SK-N-SH treated with all-trans-retinoic acid at 6 μM for 48 hours (cell line): ENCODE results near the gene TNS1.

Experiments
- ATAC-seq: fragments of 200-7000 bp; cut with Tn5 transposase; 3 replicates; pipeline ENCODE4 v1.9.1; 2020; ENCODE audit warnings: mild to moderate bottlenecking, moderate library complexity
- ARNTL ChIP-seq: fragments of 450-650 bp; formaldehyde crosslinking; IDR thresholded peaks from 2 replicates; pipeline ENCODE4 v1.5.0; 2020; ENCODE audit warnings: low read depth, mild to moderate bottlenecking, moderate library complexity, borderline replicate concordance
- BACH2 ChIP-seq: fragments of 250-450 bp; sonication (Bioruptor Pico); IDR thresholded peaks from 2 replicates; pipeline ENCODE4 v1.9.0; 2021; ENCODE audit warnings: mild to moderate bottlenecking, borderline replicate concordance
- CREB5 ChIP-seq: fragments of 250-450 bp; sonication (Bioruptor Pico); IDR thresholded peaks from 2 replicates; pipeline ENCODE4 v1.5.1; 2020; ENCODE audit warnings: low read depth, mild to moderate bottlenecking, moderate library complexity
- CSDC2 ChIP-seq: fragments of 250-450 bp; sonication (Bioruptor Pico); IDR thresholded peaks from 2 replicates; pipeline ENCODE4 v1.5.0; 2020; ENCODE audit warnings: mild to moderate bottlenecking, moderate library complexity
- CSRNP3 ChIP-seq: fragments of 250-450 bp; sonication (Bioruptor Pico); IDR thresholded peaks from 2 replicates; pipeline ENCODE4 v1.5.1; 2021; ENCODE audit warnings: mild to moderate bottlenecking, moderate library complexity
- ESRRG ChIP-seq: fragments of 250-450 bp; sonication (Bioruptor Pico); IDR thresholded peaks from 2 replicates; pipeline ENCODE4 v1.6.1; 2021; ENCODE audit warnings: mild to moderate bottlenecking
- GLIS3 ChIP-seq: fragments of 250-450 bp; sonication (Bioruptor Pico); IDR thresholded peaks from 2 replicates; pipeline ENCODE4 v1.5.0; 2020; ENCODE audit warnings: mild to moderate bottlenecking, moderate library complexity
- ISL1 ChIP-seq: fragments of 250-450 bp; sonication (Bioruptor Pico); IDR thresholded peaks from 2 replicates; pipeline ENCODE4 v2.1.2; 2022; ENCODE audit warnings: mild to moderate bottlenecking, moderate library complexity
- OSR1 ChIP-seq: fragments of 250-450 bp; sonication (Bioruptor Pico); IDR thresholded peaks from 2 replicates; pipeline ENCODE4 v1.8.0; 2022; ENCODE audit warnings: moderate library complexity, mild to moderate bottlenecking, inconsistent platforms
- PATZ1 ChIP-seq: fragments of 250-450 bp; sonication (Bioruptor Pico); IDR thresholded peaks from 2 replicates; pipeline ENCODE4 v1.8.0; 2020; ENCODE audit warnings: mild to moderate bottlenecking, moderate library complexity, borderline replicate concordance
- PPARA ChIP-seq: fragments of 250-450 bp; sonication (Bioruptor Pico); IDR thresholded peaks from 2 replicates; pipeline ENCODE4 v1.5.0; 2020; ENCODE audit warnings: mild to moderate bottlenecking, borderline replicate concordance
- RARB ChIP-seq: fragments of 250-450 bp; sonication (Bioruptor Pico); IDR thresholded peaks from 2 replicates; pipeline ENCODE4 v1.8.0; 2021; ENCODE audit warnings: mild to moderate bottlenecking, moderate library complexity
- SNAI2 ChIP-seq: fragments of 250-450 bp; sonication (Bioruptor Pico); IDR thresholded peaks from 2 replicates; pipeline ENCODE4 v1.5.0; 2020; ENCODE audit warnings: mild to moderate bottlenecking, moderate library complexity
- TCF4 ChIP-seq: fragments of 250-450 bp; sonication (Bioruptor Pico); IDR thresholded peaks from 2 replicates; pipeline ENCODE4 v1.8.0; 2021; ENCODE audit warnings: mild to moderate bottlenecking, moderate library complexity, borderline replicate concordance
- TSHZ2 ChIP-seq: fragments of 250-450 bp; sonication (Bioruptor Pico); IDR thresholded peaks from 2 replicates; pipeline ENCODE4 v1.5.0; 2020; ENCODE audit warnings: mild to moderate bottlenecking, moderate library complexity
- ZC3H10 ChIP-seq: fragments of 250-450 bp; sonication (Bioruptor Pico); IDR thresholded peaks from 2 replicates; pipeline ENCODE4 v1.5.1; 2021; ENCODE audit warnings: mild to moderate bottlenecking, moderate library complexity
- ZFP3 ChIP-seq: fragments of 250-450 bp; sonication (Bioruptor Pico); IDR thresholded peaks from 2 replicates; pipeline ENCODE4 v1.5.0; 2020; ENCODE audit warnings: mild to moderate bottlenecking, moderate library complexity
- ZFP30 ChIP-seq: fragments of 450-650 bp; formaldehyde crosslinking; IDR thresholded peaks from 2 replicates; pipeline ENCODE4 v1.5.0; 2022; ENCODE audit warnings: mild to moderate bottlenecking, moderate library complexity
- ZNF565 ChIP-seq: fragments of 450-650 bp; formaldehyde crosslinking; conservative IDR thresholded peaks from 2 replicates; pipeline ENCODE4 v1.5.0; 2020; ENCODE audit warnings: low read depth, mild to moderate bottlenecking, moderate library complexity
- ZNF70 ChIP-seq: fragments of 450-650 bp; formaldehyde crosslinking; IDR thresholded peaks from 2 replicates; pipeline ENCODE4 v1.5.0; 2020; ENCODE audit warnings: mild to moderate bottlenecking, moderate library complexity
- ZNF8 ChIP-seq: fragments of 450-650 bp; formaldehyde crosslinking; IDR thresholded peaks from 2 replicates; pipeline ENCODE4 v1.5.0; 2020; ENCODE audit warnings: mild to moderate bottlenecking, moderate library complexity
- TF ChIP-seq, protein P1 (sequence below): fragments of 250-450 bp; sonication (Bioruptor Pico); IDR thresholded peaks from 2 replicates; pipeline ENCODE4 v1.8.0; 2021; ENCODE audit warnings: low read depth, mild to moderate bottlenecking, moderate library complexity, borderline replicate concordance

The TNS1 gene

DNA sequence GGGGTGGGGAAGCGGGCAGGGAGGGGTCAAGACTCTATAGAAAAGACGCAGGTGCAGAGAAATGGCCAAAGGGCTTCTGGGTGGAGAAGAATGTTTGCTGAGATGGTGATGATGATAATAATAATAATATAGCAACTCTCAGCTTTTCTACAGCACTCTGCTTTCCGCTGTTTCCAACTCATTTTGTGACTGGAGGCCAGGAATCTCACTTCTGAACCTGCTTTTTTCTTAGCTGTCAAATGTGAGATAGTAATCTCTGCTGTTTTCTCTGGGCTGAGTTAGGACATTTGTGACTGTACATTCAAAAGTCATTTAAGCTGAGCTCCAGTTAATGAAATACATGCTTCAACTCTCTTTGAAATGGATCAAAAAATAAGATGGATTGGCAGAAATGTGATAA, 58.4 kb downstream of the TNS1 start:
- TF ChIP-seq RARB (no peak), CSRNP3 (CRISPR knock-in tag) (no peak), BACH2 (CRISPR knock-in tag) (no peak)
- no peak for ATAC-seq

DNA sequence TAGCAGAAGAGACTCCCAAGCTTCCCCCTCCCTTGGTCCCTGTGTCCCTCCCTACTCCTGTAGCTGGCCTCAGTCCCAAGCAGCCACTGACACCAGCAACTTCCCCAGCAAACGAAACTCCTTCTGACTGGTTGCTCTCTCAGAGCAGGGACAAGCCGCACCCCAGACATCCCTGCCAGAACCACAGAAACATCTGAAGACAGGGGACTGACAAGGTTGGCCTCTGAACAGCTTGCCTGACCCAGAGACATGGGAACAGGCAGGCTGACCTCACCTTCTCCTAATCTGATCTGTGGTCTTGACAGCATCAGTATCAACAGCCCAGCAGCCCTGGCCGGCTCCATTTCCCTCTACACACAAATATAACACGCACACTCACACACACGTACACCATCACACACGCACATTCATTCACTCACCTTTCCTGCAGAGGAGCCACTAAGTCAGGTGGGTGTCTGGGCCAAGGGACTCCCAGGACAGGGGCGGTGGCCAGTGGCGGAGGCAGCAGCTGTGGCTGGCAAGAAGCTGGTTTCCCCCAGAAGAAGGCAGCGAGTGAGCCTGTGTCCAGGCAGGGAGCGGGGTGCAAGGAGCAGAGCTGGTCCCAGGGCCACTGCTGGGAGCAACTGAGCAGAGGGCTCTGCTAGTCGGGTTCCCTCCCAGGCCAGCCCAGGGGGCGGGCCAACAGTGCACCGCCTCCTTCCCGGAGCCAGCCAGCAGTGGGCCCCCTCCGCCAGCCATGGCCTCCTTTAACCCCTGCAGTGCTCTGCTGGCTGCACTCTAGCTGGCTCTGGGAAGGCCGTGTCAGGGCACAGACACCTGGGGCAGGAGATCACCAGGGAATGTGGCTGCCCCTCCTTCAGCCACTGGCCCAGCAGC, 59.1 kb downstream of the TNS1 start:
- peak; percentile 99 for ATAC-seq
- no peak for TF ChIP-seq ESRRG (CRISPR knock-in tag)
- TF ChIP-seq ZFP3 (CRISPR knock-in tag) = no peak
- TF ChIP-seq BACH2 (CRISPR knock-in tag) = no peak
- 0 out of 2 replicates have a peak, but pooled peaks have one; percentile 42 for TF ChIP-seq PATZ1
- no peak for TF ChIP-seq ZNF70 (CRISPR knock-in tag)

DNA sequence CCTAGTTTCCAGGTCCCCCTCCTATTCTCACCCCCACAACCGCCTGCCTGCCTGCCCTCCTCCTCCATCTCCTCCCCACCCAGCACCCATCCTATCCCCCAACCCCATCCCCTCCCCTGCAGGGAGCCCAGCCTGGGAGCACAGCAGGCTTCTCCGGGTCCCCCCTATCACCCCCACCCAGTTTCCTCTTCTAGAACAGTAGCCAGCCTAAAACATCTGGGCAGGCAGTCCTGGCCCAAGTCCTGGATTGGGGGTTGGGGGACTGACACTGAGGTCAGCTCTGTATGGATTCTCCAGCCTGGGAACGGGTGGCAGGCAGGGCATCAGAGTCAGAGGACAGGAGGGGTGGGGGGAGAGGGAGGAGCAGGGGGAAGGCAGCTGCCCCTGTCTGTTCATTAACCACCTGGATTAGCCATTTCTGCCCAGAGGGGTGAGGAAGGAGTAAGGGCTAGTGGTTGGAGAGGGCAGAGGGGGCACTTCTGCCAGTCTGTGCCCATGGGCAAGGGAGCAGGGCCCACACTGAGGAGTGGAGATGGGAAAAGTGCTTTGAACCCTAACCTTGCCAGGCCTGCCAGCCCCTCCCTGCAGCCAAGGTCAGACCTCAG, 60.0 kb downstream of the TNS1 start:
- no peak for ATAC-seq
- TF ChIP-seq ZC3H10 (CRISPR knock-in tag) (no peak), CREB5 (CRISPR knock-in tag) (no peak), ESRRG (CRISPR knock-in tag) (no peak), RARB (no peak), BACH2 (CRISPR knock-in tag) (no peak), ZFP3 (CRISPR knock-in tag) (no peak)

DNA sequence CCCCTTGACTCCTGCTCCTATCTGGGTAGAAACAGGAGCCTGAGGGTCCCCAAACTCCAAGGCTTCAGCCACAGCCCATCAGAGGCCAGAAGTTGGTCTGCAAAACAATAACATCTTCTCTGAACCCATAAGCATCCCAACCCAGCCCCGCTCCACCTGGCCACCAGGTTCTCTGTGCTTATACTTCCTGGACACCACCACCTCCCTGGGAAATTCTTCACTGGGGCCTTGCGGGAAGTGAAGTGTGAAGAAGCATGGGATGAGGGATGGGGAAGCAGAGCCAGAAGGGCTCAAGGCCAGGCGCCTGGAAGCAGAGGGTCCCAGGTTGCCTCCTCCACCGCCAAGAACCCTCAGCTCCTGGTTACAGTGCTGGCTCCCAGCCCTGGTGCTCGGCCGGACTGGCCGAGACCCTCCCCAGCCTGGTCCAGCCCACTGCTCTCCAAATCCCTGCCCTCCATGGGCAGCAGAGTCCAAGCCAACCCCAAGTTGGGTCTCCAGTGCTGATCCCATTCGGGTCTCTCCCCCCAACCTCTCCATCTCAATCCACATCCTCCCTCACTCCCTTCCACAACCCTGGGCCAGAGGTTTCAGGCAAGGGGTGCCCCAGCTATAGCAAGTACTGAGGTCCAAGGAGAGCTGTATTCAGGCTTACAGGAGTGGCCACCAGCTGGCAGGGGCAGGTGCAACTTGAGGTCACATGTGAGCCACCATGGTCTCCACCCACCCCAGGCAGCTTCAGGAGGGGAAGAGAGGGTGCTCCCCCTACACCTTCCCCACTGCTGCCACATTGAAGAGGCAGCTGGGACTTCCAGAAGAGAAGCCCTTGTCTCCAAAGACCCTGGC, 60.7 kb downstream of the TNS1 start:
- no peak for ATAC-seq
- TF ChIP-seq ISL1 (CRISPR knock-in tag) (no peak), ZFP30 (no peak), ZC3H10 (CRISPR knock-in tag) (no peak), RARB (no peak), TCF4 (no peak), ZNF70 (CRISPR knock-in tag) (no peak), BACH2 (CRISPR knock-in tag) (no peak), CSRNP3 (CRISPR knock-in tag) (no peak), ESRRG (CRISPR knock-in tag) (no peak), OSR1 (no peak), ZNF8 (CRISPR knock-in tag) (no peak), ZNF565 (no peak), GLIS3 (no peak), ZFP3 (CRISPR knock-in tag) (no peak), PPARA (CRISPR knock-in tag) (no peak), ARNTL (CRISPR knock-in tag) (no peak), SNAI2 (no peak), TSHZ2 (CRISPR knock-in tag) (no peak), CSDC2 (CRISPR knock-in tag) (no peak)
- TF ChIP-seq, protein P1, sequence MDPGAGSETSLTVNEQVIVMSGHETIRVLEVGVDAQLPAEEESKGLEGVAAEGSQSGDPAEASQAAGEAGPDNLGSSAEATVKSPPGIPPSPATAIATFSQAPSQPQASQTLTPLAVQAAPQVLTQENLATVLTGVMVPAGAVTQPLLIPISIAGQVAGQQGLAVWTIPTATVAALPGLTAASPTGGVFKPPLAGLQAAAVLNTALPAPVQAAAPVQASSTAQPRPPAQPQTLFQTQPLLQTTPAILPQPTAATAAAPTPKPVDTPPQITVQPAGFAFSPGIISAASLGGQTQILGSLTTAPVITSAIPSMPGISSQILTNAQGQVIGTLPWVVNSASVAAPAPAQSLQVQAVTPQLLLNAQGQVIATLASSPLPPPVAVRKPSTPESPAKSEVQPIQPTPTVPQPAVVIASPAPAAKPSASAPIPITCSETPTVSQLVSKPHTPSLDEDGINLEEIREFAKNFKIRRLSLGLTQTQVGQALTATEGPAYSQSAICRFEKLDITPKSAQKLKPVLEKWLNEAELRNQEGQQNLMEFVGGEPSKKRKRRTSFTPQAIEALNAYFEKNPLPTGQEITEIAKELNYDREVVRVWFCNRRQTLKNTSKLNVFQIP = no peak
- TF ChIP-seq, all 23 proteins: peak for 0
